Measurements from ENCODE around the gene SMYD3. TPM values are rescaled to one million over a fixed set of nuclear protein-coding genes. Genes with fewer than 3 reads are reported as not detected.

SMYD3 gene
- total RNA-seq, 1 experiment from 2014 or later, result 29.6 TPM

DNA sequence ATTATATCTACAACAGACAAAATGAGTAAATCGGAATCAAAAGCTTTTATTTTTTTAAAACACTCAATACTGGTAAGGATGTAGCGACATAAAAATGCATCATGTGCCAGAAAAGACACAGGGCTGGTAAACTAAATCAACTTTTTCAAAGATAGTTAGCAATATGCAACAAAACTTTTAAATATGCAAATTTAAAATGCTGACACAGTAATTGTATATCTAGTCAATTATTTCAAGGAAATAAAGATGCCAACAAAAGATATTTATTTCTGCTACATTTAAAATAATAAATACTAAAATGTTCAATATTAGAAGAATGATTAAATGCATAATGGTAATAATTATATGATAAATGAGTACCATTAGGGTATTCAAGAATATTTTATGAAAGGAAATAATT lies 295.1 kb downstream of the SMYD3 start:
- Histone ChIP-seq H3F3A (ENCODE audit: insufficient read depth, low read depth) (no peaks in the 10 kb centered on the region), H3K79me2 (ENCODE audit: low read depth) (no peaks in the 10 kb centered on the region), H3K36me3 (ENCODE audit: low read depth) (no peaks in the 10 kb centered on the region), H3K27me3 (ENCODE audit: insufficient read depth, low read depth) (no peaks in the 10 kb centered on the region), H4K20me1 (ENCODE audit: insufficient read depth) (no peaks in the 10 kb centered on the region), H2AFZ (no peak overlapping the region), H3K4me1 (replicated peaks; ENCODE audit: insufficient read depth) (no peaks in the 10 kb centered on the region), H3K4me3 (no peak overlapping the region), H3K9me3 (ENCODE audit: insufficient read depth, low read depth) (no peaks in the 10 kb centered on the region), H3K27ac (no peak overlapping the region), H3K9me2 (ENCODE audit: insufficient read depth) (no peaks in the 10 kb centered on the region), H3K4me2 (no peak overlapping the region)
- ChIA-PET CTCF (interaction anchor here (0.7 kb wide), 1 partner anchor 901 kb away, joined by 5 read pairs; no protein-coding TSS in a partner anchor), POLR2A (ENCODE audit: unreplicated experiment) (no interaction called here)
- no TSS peak for BruUV-seq (replicated peaks)
- no peak for DNase-seq
- intact Hi-C loops (cut with micrococcal nuclease; ENCODE audit: unreplicated experiment), result no loop called here
- no peak for TF ChIP-seq EZH2 (IDR thresholded peaks at IDR 0.05; ENCODE audit: low read depth)
- TF ChIP-seq, protein P1, sequence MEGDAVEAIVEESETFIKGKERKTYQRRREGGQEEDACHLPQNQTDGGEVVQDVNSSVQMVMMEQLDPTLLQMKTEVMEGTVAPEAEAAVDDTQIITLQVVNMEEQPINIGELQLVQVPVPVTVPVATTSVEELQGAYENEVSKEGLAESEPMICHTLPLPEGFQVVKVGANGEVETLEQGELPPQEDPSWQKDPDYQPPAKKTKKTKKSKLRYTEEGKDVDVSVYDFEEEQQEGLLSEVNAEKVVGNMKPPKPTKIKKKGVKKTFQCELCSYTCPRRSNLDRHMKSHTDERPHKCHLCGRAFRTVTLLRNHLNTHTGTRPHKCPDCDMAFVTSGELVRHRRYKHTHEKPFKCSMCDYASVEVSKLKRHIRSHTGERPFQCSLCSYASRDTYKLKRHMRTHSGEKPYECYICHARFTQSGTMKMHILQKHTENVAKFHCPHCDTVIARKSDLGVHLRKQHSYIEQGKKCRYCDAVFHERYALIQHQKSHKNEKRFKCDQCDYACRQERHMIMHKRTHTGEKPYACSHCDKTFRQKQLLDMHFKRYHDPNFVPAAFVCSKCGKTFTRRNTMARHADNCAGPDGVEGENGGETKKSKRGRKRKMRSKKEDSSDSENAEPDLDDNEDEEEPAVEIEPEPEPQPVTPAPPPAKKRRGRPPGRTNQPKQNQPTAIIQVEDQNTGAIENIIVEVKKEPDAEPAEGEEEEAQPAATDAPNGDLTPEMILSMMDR (conservative IDR thresholded peaks at IDR 0.05), result no peak

DNA sequence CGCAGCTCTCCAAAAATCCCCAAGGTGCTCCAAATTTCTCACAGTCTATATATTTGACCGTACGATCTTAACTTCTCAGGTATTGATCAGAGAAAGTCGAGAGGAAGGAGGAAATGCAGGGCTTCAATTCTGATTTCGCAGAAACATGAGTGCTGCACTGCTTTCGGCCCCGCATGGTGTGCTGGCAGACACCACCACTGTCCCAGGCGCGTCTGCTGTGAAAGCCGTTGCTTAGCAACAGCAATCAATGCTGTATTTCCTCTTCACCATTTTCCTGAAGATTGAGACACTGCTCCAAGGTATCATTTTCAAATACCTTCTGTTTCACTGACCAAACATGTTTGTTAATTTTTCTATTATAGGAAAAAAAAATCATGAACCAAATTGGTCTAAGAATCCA lies 296.3 kb downstream of the SMYD3 start:
- DNase-seq, result no peak
- Histone ChIP-seq H3K27ac (no peak overlapping the region), H3K4me1 (replicated peaks; ENCODE audit: insufficient read depth) (no peaks in the 10 kb centered on the region), H3K9me3 (ENCODE audit: insufficient read depth, low read depth) (no peaks in the 10 kb centered on the region), H3F3A (ENCODE audit: insufficient read depth, low read depth) (no peaks in the 10 kb centered on the region), H4K20me1 (ENCODE audit: insufficient read depth) (no peaks in the 10 kb centered on the region), H3K4me2 (no peak overlapping the region), H3K36me3 (ENCODE audit: low read depth) (no peaks in the 10 kb centered on the region), H3K4me3 (no peak overlapping the region), H3K9me2 (ENCODE audit: insufficient read depth) (no peaks in the 10 kb centered on the region), H3K79me2 (ENCODE audit: low read depth) (no peaks in the 10 kb centered on the region), H2AFZ (no peak overlapping the region), H3K27me3 (ENCODE audit: insufficient read depth, low read depth) (no peaks in the 10 kb centered on the region)
- no TSS peak for BruUV-seq (replicated peaks)
- ChIA-PET POLR2A (ENCODE audit: unreplicated experiment) (no interaction called here), CTCF (no interaction called here)
- intact Hi-C loops (cut with micrococcal nuclease; ENCODE audit: unreplicated experiment), result no loop called here
- no peak for TF ChIP-seq EZH2 (IDR thresholded peaks at IDR 0.05; ENCODE audit: low read depth)
- TF ChIP-seq, protein P1 (conservative IDR thresholded peaks at IDR 0.05), result no peak

DNA sequence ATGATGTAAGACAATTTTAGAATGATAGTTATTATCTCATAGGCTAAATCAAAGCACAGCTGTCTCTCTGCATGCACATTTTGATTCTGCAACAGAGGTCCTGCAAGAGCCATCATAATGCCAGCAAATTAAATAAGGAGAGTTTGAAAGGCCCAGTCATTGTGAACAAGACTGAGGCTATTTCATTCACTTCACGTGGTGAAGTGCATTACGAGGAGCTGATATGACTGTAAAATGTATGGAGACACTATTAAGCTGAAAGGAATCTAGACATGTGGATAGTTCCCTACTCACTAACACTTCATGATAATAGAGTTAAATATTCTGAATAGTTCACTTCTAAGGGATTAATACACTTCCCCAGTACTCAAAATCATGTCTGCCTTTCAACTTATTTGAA lies 299.0 kb downstream of the SMYD3 start:
- no peak for DNase-seq
- H3K4me1 ChIP-seq (replicated peaks; ENCODE audit: insufficient read depth), result no peaks in the 10 kb centered on the region
- H3K4me2 ChIP-seq, result no peak overlapping the region
- intact Hi-C loops (cut with micrococcal nuclease; ENCODE audit: unreplicated experiment), result no loop called here
- H2AFZ ChIP-seq, result no peak overlapping the region
- ChIA-PET CTCF (no interaction called here), POLR2A (ENCODE audit: unreplicated experiment) (no interaction called here)
- H3K79me2 ChIP-seq (ENCODE audit: low read depth), result no peaks in the 10 kb centered on the region
- no peaks in the 10 kb centered on the region for H4K20me1 ChIP-seq (ENCODE audit: insufficient read depth)
- no peaks in the 10 kb centered on the region for H3K9me2 ChIP-seq (ENCODE audit: insufficient read depth)
- BruUV-seq (replicated peaks), result no TSS peak
- H3F3A ChIP-seq (ENCODE audit: insufficient read depth, low read depth), result no peaks in the 10 kb centered on the region
- H3K27ac ChIP-seq, result no peak overlapping the region
- H3K4me3 ChIP-seq, result no peak overlapping the region
- TF ChIP-seq EZH2 (IDR thresholded peaks at IDR 0.05; ENCODE audit: low read depth), result no peak
- TF ChIP-seq, protein P1 (conservative IDR thresholded peaks at IDR 0.05), result no peak
- no peaks in the 10 kb centered on the region for H3K27me3 ChIP-seq (ENCODE audit: insufficient read depth, low read depth)
- H3K9me3 ChIP-seq (ENCODE audit: insufficient read depth, low read depth), result no peaks in the 10 kb centered on the region
- no peaks in the 10 kb centered on the region for H3K36me3 ChIP-seq (ENCODE audit: low read depth)
